ENCODE results near the gene GLRA1.

- TF ChIP-seq, protein P1, sequence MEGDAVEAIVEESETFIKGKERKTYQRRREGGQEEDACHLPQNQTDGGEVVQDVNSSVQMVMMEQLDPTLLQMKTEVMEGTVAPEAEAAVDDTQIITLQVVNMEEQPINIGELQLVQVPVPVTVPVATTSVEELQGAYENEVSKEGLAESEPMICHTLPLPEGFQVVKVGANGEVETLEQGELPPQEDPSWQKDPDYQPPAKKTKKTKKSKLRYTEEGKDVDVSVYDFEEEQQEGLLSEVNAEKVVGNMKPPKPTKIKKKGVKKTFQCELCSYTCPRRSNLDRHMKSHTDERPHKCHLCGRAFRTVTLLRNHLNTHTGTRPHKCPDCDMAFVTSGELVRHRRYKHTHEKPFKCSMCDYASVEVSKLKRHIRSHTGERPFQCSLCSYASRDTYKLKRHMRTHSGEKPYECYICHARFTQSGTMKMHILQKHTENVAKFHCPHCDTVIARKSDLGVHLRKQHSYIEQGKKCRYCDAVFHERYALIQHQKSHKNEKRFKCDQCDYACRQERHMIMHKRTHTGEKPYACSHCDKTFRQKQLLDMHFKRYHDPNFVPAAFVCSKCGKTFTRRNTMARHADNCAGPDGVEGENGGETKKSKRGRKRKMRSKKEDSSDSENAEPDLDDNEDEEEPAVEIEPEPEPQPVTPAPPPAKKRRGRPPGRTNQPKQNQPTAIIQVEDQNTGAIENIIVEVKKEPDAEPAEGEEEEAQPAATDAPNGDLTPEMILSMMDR (IDR thresholded peaks at IDR 0.05) = no peak
- no peak for TF ChIP-seq EP300 (IDR thresholded peaks at IDR 0.05)
Observed at GRCh38 chr5:151781201-151781600, 143.4 kb downstream of the GLRA1 start.
